WERI-Rb-1 (cell line): Measurements from ENCODE around the gene ATP12A.

Source experiments
- DNase-seq: peaks from one replicate; pipeline ENCODE4 v3.0.0-alpha.2; 2020
- H3K27ac ChIP-seq: fragments of 250-450 bp; sonication (Bioruptor Pico); 2 replicates; pipeline ENCODE4 v1.5.1; 2020; ENCODE audit warnings: mild to moderate bottlenecking, moderate library complexity
- H3K27me3 ChIP-seq: fragments of 250-450 bp; sonication (Bioruptor Pico); 2 replicates; pipeline ENCODE4 v1.5.1; 2021; ENCODE audit warnings: mild to moderate bottlenecking, low read depth, moderate library complexity; ENCODE audit not compliant: insufficient read depth, severe bottlenecking
- H3K36me3 ChIP-seq: fragments of 250-450 bp; sonication (Bioruptor Pico); 2 replicates; pipeline ENCODE4 v1.5.1; 2020; ENCODE audit warnings: mild to moderate bottlenecking, moderate library complexity
- H3K4me3 ChIP-seq: 2 replicates; pipeline ENCODE4 v1.5.1; 2011; ENCODE audit warnings: low read depth, mild to moderate bottlenecking, control low read depth, low read length
- H3K9me3 ChIP-seq: fragments of 250-450 bp; sonication (Bioruptor Pico); 2 replicates; pipeline ENCODE4 v1.5.1; 2021; ENCODE audit warnings: mild to moderate bottlenecking, moderate library complexity; ENCODE audit not compliant: severe bottlenecking
- TF ChIP-seq, protein P1 (sequence below): IDR thresholded peaks from 2 replicates; pipeline ENCODE4 v1.5.1; 2011; ENCODE audit warnings: low read depth, mild to moderate bottlenecking, control low read depth, inconsistent platforms, low read length

The ATP12A gene

DNA sequence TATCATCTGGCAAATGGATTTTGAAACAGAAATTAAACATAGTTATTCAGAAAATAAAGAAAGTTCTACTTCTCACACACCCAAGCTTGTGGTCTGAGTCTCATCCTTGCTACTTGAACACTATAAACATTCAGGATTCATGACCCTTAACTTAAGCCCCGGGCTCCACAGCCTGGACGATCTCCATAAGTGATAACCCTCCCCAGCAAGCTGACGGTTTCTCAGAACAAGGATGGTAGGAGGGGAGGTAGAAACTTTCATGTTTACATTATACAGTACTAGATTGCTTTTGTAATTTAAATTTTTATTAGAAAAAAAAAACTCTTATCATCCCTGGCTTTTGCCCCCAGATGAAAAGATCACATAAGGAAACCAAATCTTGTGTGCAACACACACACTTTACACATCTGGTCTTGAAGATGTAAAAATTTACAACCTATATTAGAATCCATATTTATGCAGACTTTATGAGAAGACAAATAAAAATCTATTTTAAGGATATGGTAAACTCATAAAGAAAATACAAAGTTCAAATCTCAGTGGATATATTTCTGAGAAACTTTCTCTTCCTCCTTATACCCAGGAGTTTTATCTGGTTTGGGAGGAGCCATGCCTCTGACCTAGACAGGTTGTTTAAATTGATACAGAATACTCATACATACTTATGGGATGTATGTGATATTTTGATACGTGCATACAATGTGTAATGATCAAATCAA is 20.0 kb upstream of the ATP12A start:
- H3K27ac ChIP-seq = no peak overlapping the region
- no peaks in the 10 kb centered on the region for H3K36me3 ChIP-seq
- H3K9me3 ChIP-seq = no peaks in the 10 kb centered on the region
- TF ChIP-seq, protein P1, sequence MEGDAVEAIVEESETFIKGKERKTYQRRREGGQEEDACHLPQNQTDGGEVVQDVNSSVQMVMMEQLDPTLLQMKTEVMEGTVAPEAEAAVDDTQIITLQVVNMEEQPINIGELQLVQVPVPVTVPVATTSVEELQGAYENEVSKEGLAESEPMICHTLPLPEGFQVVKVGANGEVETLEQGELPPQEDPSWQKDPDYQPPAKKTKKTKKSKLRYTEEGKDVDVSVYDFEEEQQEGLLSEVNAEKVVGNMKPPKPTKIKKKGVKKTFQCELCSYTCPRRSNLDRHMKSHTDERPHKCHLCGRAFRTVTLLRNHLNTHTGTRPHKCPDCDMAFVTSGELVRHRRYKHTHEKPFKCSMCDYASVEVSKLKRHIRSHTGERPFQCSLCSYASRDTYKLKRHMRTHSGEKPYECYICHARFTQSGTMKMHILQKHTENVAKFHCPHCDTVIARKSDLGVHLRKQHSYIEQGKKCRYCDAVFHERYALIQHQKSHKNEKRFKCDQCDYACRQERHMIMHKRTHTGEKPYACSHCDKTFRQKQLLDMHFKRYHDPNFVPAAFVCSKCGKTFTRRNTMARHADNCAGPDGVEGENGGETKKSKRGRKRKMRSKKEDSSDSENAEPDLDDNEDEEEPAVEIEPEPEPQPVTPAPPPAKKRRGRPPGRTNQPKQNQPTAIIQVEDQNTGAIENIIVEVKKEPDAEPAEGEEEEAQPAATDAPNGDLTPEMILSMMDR = no peak
- no peak overlapping the region for H3K4me3 ChIP-seq
- H3K27me3 ChIP-seq = no peaks in the 10 kb centered on the region
- no peak for DNase-seq

DNA sequence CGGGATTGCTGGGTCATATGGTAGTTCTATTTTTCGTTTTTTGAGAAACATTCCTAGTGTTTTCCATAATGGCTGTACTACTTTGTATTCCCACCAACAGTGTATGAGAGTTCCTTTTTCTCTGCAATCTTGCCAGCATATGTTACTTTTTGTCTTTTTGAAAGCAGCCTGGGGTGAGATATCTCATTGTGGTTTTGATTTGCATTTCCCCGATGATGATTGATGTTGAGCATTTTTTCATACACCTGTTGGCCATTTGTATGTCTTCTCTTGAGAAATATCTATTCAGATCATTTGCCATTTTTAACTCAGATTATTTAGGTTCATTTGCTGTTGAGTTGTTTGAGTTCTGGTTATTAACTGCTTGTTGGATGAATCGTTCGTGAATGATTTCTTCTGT is 18.5 kb upstream of the ATP12A start:
- no peaks in the 10 kb centered on the region for H3K27me3 ChIP-seq
- no peak overlapping the region for H3K27ac ChIP-seq

DNA sequence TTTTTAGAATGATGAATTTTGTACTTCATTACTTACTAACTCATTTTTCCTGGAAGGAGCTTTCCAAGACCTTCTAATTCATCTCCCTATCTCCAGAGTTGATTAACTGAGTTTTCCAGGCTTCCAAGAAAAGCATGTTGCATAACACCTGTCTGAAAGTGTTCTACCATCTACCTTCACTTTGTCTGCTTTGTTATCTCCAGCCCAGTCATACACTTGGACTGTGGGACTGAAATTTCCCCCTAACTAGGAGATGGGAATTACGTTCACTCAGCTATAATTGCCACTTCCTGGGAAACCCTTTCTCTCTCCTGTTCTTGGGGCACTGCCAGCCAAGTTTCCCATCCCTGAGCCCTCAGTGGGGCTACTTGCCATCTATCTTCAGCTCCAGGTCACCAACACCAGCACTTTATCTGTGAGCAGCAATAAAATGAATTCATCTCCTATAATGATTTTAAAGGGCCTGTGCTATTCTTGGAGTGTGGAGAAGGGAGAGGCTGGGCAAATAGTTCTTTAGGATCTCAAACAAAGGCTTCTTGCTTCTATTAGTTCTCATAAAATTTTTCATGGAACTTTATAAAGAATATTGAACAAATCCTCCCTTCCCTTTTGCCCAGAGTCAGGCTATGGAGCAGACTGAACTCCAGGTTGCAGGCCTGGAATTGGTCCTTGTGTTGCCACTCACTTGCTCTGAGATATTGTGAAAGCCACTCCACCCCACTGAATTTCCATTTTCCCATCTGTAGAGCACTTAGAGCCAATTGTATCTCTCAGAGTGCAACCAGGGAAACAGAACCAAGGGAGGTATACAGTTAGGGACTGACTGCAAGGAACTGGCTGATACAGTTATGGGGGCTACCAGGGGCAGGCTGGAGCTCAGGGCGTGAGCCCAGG is 17.8 kb upstream of the ATP12A start:
- DNase-seq = no peak
- Histone ChIP-seq H3K36me3 (no peaks in the 10 kb centered on the region), H3K27me3 (no peaks in the 10 kb centered on the region), H3K27ac (no peak overlapping the region), H3K4me3 (no peak overlapping the region), H3K9me3 (no peaks in the 10 kb centered on the region)
- TF ChIP-seq, protein P1 = no peak

More for the DNA sequence above, 18.5 kb upstream of the ATP12A start:
- Histone ChIP-seq H3K36me3 (no peaks in the 10 kb centered on the region), H3K4me3 (no peak overlapping the region), H3K9me3 (no peaks in the 10 kb centered on the region)
- no peak for DNase-seq
- TF ChIP-seq, protein P1 = no peak

DNA sequence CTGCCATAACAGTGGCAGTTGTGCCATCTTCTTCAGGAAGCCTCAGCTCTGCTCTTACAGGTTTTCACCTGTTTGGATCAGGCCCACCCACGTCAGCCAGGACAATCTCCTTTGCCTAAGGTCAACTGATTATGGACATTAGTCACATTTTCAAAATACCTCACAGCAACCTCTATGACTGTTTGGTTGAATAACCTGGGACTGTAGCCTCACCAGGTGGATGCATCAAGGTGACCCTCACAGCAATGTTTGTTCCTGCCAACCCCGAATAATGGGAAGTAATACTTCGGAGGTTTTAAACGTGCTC is 17.2 kb upstream of the ATP12A start:
- H3K4me3 ChIP-seq = no peak overlapping the region
- H3K36me3 ChIP-seq = no peaks in the 10 kb centered on the region
- no peak overlapping the region for H3K27ac ChIP-seq
- TF ChIP-seq, protein P1 = no peak
- no peak for DNase-seq
- no peaks in the 10 kb centered on the region for H3K9me3 ChIP-seq
- H3K27me3 ChIP-seq = no peaks in the 10 kb centered on the region

DNA sequence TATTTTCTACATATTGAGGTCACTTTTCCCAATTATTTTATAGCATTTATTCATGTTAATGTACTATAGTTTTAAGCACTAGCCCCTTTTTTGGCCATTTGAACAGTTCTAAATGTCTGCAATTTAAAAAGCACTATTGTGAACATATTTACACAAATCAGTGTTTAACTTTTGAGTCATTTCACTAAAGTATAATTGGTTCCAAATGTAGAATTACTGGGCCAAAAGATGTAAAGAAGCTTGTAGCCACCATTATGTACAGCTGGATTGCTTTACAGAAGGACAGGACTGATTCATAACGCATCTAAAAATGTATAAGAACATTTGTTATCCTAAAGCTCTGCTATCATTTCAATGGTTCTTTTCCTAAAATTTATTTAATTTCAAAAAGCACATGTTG is 16.6 kb upstream of the ATP12A start:
- H3K9me3 ChIP-seq = no peaks in the 10 kb centered on the region
- H3K27ac ChIP-seq = no peak overlapping the region
- TF ChIP-seq, protein P1 = no peak
- H3K27me3 ChIP-seq = no peaks in the 10 kb centered on the region
- no peaks in the 10 kb centered on the region for H3K36me3 ChIP-seq
- no peak for DNase-seq
- no peak overlapping the region for H3K4me3 ChIP-seq
